Tibial nerve (tissue), 3 donors: Measurements from ENCODE around the gene CCDC112.

Experiments used
- CTCF ChIP-seq, 5 experiments: fragments of 200-600 bp in 3 of 5; fragments of 450-650 bp in 2 of 5; sonication (generic) in 3 of 5; IDR thresholded peaks; one replicate each; pipeline ENCODE4 v1.5.1; 2016 to 2019; ENCODE audit warnings: antibody characterized with exemption in 5 of 5, mild to moderate bottlenecking in 3 of 5, moderate library complexity in 2 of 5
- POLR2A ChIP-seq, 2 donors: fragments of 450-650 bp; IDR thresholded peaks; one replicate each; pipeline ENCODE4 v1.6.1; 2017; ENCODE audit warnings: antibody characterized with exemption in 2 of 2, mild to moderate bottlenecking in 2 of 2, moderate library complexity in 2 of 2

- TF ChIP-seq CTCF (IDR thresholded peaks at IDR 0.05), result no peak
- no peak for TF ChIP-seq POLR2A (IDR thresholded peaks at IDR 0.05)
Observed at GRCh38 chr5:115319007-115319406, 22.6 kb upstream of the CCDC112 start.
